ENCODE data around the gene TAF1.

DNA sequence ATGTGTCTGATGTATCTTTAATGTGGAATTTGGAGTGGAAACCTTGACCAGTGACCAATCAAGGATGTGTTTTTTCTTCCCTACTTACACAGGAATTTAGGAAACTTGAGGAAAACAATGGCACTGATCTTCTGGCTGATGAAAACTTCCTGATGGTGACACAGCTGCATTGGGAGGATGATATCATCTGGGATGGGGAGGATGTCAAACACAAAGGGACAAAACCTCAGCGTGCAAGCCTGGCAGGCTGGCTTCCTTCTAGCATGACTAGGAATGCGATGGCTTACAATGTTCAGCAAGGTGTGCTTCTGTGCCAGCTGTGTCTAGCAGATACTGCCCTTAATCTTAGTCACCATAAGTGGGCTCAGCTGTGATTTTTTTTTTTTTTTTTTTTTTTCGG, 12.6 kb downstream of the TAF1 start:
- TF ChIP-seq NR2F1 (CRISPR knock-in tag; IDR thresholded peaks at IDR 0.05) (no peak), TCF12 (IDR thresholded peaks at IDR 0.05) (no peak), TCF12 (CRISPR knock-in tag; IDR thresholded peaks at IDR 0.05) (no peak), ZNF589 (CRISPR knock-in tag; conservative IDR thresholded peaks at IDR 0.05) (no peak), ARNT2 (CRISPR knock-in tag; IDR thresholded peaks at IDR 0.05; ENCODE audit: low read depth) (no peak), MTA3 (CRISPR knock-in tag; IDR thresholded peaks at IDR 0.05) (no peak), XBP1 (CRISPR knock-in tag; IDR thresholded peaks at IDR 0.05) (no peak), ZNF777 (CRISPR knock-in tag; IDR thresholded peaks at IDR 0.05) (no peak), BRCA1 (CRISPR knock-in tag; IDR thresholded peaks at IDR 0.05) (no peak), GABPB1 (CRISPR knock-in tag; IDR thresholded peaks at IDR 0.05) (no peak), ZNF124 (CRISPR knock-in tag; IDR thresholded peaks at IDR 0.05) (no peak), ZNF331 (CRISPR knock-in tag; IDR thresholded peaks at IDR 0.05) (no peak), POLR2A (IDR thresholded peaks at IDR 0.05; ENCODE audit: insufficient read depth in 1 of 2, low read depth in 2 of 2, low read length in 2 of 2) (no peak)
- TF ChIP-seq, protein P1, sequence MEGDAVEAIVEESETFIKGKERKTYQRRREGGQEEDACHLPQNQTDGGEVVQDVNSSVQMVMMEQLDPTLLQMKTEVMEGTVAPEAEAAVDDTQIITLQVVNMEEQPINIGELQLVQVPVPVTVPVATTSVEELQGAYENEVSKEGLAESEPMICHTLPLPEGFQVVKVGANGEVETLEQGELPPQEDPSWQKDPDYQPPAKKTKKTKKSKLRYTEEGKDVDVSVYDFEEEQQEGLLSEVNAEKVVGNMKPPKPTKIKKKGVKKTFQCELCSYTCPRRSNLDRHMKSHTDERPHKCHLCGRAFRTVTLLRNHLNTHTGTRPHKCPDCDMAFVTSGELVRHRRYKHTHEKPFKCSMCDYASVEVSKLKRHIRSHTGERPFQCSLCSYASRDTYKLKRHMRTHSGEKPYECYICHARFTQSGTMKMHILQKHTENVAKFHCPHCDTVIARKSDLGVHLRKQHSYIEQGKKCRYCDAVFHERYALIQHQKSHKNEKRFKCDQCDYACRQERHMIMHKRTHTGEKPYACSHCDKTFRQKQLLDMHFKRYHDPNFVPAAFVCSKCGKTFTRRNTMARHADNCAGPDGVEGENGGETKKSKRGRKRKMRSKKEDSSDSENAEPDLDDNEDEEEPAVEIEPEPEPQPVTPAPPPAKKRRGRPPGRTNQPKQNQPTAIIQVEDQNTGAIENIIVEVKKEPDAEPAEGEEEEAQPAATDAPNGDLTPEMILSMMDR (CRISPR knock-in tag; IDR thresholded peaks at IDR 0.05): no peak
- TF ChIP-seq, protein P2, sequence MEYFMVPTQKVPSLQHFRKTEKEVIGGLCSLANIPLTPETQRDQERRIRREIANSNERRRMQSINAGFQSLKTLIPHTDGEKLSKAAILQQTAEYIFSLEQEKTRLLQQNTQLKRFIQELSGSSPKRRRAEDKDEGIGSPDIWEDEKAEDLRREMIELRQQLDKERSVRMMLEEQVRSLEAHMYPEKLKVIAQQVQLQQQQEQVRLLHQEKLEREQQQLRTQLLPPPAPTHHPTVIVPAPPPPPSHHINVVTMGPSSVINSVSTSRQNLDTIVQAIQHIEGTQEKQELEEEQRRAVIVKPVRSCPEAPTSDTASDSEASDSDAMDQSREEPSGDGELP (IDR thresholded peaks at IDR 0.05; ENCODE audit: borderline replicate concordance, low read depth): no peak

Measured in HepG2 (cell line).